ENCODE data around the gene ORC1.

The ORC1 gene

DNA sequence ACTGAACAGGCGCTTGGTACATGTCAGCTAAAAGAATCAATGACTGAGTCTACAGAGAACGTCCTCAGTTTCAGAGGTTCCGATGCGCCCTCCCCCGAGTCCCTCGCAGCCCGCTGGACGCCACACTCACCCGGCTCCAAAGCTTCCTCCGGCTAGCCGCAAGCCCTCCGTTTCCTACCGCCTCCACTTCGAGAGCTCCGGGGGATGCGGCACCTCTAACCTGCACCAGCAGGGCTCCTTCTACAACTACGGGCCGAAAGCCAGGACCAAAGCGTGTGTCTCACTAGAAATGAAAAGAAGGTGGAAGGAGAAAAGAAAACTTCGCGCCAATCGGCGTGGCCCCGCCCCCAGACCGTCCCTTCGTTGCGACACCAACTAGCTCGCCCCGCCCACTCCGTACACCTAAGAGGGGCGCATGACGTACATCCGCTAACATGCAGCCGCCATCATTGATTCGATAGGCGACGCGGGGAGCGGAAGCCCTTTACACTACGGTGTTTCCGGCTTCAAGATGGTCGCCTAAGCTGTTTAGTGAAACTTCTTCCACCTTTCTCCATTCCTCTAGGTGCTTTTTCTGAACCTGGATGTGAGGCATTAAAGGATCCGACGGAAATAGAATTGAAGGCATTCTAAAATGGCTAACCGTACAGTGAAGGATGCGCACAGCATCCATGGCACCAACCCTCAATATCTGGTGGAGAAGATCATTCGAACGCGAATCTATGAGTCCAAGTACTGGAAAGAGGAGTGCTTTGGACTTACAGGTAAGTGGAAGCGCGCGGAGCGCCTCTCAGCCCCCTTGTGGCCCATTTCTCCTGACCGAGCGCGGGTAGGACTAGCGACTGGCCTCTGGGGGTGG, at the start of gene ORC1, which contains the start of gene PRPF38A:
ORC1 (minus strand) TSS at position 308 of the 859 bp plus-strand sequence. CDS start 2,200 bp downstream, outside the sequence.
PRPF38A (plus strand) TSS at position 487 of the 859 bp plus-strand sequence; CDS start at position 635, 148 bp downstream.
- DNase-seq (ENCODE audit: low read depth in 2 of 2), result peak; percentile 98 to 99

DNA sequence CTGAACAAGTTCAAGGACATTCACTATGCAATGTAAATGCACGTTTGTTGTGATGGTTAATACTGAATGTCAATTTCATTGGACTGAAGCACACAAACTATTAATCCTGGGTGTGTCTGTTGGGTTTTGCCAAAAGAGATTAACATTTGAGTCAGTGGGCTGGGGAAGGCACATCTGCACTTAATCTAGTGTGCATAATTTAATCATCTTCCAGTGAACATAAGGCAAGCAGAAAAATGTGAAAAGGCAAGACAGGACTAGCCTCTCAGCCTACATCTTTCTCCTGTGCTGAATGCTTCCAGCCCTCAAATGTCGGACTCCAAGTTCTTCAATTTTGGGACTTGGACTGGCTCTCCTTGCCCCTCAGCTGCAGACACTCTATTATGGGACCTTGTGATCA, 40.2 kb upstream of the ORC1 start:
- DNase-seq (ENCODE audit: low read depth in 2 of 2), result no peak

- DNase-seq (ENCODE audit: low read depth in 2 of 2), result no peak
Measured at GRCh38 chr1:52439976-52440375, 35.8 kb upstream of the ORC1 start.

DNA sequence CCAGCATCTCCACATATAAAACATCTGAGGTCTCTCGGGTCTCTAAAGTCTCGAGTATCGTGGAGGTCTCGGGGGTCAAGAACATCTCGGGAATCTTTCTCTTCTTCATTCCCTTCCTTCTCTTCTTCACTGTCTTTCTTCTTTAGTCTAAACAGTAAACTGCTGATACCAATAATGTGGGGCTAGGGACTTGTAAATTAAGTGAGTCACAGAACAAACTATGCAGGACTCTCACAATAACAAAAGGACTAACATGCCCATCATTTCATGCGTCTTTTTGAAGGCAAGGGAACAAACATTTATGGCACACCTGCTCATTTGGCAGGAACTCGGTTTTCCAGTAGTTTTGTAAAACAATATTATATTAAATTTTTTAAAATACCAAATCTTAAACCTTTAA, 32.6 kb upstream of the ORC1 start:
- no peak for DNase-seq (ENCODE audit: low read depth in 2 of 2)

DNA sequence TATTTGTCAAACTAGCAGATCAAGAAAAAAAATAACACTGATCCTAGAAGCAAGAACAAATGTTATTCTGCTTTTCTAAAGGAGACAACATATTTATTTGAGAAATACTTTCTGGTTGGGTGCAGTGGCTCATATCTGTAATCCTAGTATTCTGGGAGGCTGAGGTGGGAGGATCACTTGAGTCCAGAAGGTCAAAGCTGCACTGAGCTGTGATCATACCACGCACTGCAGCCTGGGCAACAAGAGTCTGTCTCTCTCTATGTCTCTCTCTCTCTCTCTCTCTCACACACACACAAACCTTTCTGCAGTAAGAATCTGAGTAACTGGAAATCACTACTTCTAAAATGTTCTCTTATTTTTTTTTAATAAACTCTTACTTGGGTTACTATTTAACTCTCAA, 31.4 kb upstream of the ORC1 start:
- DNase-seq (ENCODE audit: low read depth in 2 of 2), result no peak

DNA sequence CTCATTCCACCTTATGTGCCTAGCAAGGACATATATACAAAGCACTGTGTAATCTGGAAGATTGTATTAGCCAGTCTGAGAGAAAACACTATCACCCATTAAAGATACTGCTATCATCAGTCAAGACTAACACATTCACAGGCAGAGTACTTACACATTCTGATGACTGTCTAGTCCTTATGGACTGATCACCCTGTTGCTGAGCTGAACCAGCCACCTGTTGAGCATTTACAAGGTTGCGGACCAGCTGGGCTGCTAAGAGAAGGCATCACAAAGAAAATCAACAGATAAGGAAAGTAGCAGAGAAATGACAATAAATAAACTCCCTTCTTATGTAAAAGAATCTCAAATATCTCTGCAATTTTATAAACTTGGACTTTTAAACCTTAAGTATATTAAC, 31.0 kb upstream of the ORC1 start:
- DNase-seq (ENCODE audit: low read depth in 2 of 2), result no peak

DNA sequence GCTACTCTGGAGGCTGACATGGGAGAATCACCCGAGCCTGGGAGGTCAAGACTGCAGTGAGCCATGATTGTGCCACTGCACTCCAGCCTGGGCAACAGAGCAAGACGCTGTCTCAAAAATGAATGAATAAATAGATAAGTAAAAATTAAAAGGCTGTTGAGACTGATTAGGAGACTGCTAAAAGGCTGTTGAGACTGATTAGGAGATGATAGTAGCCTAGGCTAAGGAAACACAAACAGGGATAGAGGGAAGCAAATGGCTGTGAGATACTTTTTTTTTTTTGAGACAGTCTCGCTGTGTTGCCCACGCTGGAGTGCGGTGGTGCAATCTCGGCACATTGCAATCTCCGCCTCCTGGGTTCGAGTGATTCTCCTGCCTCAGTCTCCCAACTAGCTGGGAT, 28.6 kb upstream of the ORC1 start:
- DNase-seq (ENCODE audit: low read depth in 2 of 2), result no peak

GRCh38 chr1:52427152-52427551, 22.9 kb upstream of the ORC1 start:
- no peak for DNase-seq (ENCODE audit: low read depth in 2 of 2)

DNA sequence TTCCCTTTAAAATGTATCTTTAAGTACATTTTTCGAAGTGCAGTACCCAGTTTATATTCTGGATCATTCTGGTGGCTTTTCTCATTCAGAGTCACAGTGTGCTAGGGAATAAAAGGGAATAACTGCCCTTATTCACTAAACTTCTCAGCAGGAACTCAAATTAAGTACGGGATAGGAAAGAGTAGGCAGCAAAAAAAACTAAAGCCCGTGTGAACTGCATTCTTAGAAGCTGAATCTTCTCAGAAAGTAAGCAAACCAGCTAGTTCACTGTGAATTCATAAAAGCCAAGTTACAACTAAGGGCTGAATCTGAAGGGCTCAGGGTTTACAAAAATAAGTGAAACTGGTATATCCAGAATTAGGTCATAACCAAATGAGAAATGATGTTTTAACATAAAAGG, 22.1 kb upstream of the ORC1 start:
- DNase-seq (ENCODE audit: low read depth in 2 of 2), result no peak

- DNase-seq (ENCODE audit: low read depth in 2 of 2), result no peak
Measured at GRCh38 chr1:52424813-52425212, 20.6 kb upstream of the ORC1 start.

GRCh38 chr1:52424231-52424636, 20.0 kb upstream of the ORC1 start:
- no peak for DNase-seq (ENCODE audit: low read depth in 2 of 2)

DNA sequence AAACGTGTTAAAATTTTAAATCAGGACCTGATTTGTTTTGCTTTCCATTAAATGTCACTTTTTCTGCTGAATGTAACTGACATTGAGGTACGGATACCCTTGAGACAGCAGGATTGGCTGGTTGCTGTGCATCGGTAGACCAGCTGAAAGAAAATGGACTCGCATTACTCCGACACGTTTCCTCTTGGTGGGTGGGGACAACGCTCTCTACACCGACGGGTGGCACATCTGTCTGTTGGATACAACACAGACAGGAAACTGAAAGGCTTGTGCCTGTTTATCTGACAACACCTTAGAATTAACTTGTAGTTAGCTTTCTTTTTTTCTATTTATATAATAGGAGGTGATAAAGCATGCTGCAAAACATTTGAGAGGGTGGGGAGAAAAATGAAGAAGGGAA, 19.5 kb upstream of the ORC1 start:
- peak; percentile 22 to 37 for DNase-seq (ENCODE audit: low read depth in 2 of 2)

DNA sequence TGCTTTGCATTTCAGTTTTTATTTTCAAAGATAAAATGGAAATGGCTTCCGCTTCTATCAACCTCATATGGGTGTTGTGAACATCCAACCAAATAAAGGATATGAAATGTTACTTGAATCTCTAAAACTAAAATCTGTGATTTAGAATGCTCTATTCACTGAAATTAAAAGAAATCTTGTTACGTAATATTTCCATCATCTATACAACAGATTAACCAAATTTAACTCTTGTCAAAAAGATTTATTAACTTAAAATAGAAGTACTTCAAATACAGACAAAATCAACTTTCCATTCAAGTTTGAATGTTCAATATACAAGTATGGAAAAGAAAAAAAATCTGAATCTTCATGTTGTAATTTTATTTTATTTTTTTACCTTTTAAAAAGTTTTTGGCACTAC, 18.8 kb upstream of the ORC1 start:
- DNase-seq (ENCODE audit: low read depth in 2 of 2), result no peak

DNA sequence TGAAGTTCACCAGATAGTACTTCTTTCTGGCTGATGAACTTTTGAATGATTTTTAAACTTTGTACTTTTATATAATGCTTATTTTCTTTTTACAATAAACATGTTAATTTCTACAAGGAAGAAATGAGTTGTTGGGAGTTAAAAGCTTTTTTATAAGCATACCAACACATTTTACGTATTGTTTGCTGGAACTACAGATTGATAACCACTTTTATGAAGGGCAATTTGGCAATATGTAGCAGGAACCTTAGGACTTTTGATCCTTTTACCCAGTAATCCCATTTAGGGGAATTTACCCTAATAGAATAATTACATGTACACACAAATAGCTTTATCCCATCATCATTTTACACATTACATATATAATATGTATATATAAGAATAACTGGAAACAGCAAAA, 16.5 kb upstream of the ORC1 start:
- no peak for DNase-seq (ENCODE audit: low read depth in 2 of 2)

- DNase-seq (ENCODE audit: low read depth in 2 of 2), result no peak
Measured at GRCh38 chr1:52416811-52417210, 12.6 kb upstream of the ORC1 start.

- no peak for DNase-seq (ENCODE audit: low read depth in 2 of 2)
Measured at GRCh38 chr1:52414942-52415341, 10.7 kb upstream of the ORC1 start.

GRCh38 chr1:52413410-52413989, 9.3 kb upstream of the ORC1 start:
- no peak for DNase-seq (ENCODE audit: low read depth in 2 of 2)

GRCh38 chr1:52404975-52405338, 734 bp upstream of the ORC1 start:
- DNase-seq (ENCODE audit: low read depth in 2 of 2), result no peak

DNA sequence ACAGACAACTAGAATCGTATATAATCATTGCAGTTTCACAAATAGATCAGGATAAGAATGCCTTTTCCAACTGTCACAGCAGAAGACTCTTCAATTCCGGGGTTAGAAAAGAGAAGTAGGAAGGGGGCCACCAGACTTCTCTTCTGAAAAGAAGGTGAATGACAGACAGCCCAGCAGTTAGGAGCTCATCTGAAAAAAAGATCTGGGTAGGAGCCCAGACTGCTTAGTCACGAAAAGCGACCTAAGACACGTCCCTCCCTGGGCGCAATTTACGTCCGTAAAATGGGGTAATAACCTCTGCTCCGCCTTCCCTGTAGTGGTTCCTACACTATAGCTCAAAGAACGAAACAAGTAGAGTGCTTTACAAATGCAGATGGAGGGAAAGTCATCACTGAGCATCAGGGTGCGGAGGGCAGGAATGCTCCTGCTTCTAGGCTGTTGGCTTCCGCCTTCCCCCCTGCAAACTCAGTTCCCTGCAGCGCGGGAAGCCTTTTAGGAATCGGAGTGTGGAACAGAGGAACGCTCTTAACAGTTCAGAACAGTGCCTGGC, 582 bp downstream of the ORC1 start:
- DNase-seq (ENCODE audit: low read depth in 2 of 2), result peak; percentile 40 to 45

- DNase-seq (ENCODE audit: low read depth in 2 of 2), result no peak
Measured at GRCh38 chr1:52402860-52403240, 1.4 kb downstream of the ORC1 start.

- DNase-seq (ENCODE audit: low read depth in 2 of 2), result no peak
Measured at GRCh38 chr1:52400131-52400530, 4.1 kb downstream of the ORC1 start.

DNA sequence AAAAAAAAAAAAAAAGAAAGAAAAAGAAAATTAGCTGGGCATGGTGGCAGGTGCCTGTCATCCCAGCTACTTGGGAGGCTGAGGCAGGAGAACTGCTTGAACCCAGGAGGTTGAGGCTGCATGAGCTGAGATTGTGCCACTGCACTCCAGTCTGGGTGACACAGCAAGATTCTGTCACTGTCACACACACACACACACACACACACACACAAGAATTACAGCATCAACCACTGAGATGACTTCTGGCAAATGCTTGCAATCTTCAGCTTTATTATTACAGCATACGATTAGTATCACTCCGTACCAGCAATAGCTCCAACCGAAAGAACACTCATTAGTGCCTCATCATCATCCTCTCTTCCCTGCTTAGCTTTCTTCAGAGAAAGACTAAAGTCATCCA, 4.6 kb downstream of the ORC1 start:
- no peak for DNase-seq (ENCODE audit: low read depth in 2 of 2)

DNA sequence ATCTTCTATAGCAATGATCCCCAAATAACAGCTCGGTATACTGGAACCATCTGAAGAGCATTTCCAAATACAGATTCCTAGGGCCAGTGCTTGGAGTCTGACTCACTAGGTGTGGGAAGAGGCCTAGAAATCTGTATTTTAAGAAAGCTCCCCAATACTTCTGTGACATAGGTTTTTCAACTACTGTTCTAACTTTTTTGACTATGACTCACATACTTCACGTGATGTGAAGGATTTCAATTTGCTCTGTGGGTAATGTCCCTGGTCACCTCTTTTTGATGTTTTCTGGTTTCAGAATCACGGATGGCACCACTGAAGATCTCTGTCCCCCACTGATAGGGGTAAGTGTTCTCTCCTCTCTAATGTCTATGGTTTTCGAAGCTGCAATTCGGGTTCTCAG, 11.0 kb downstream of the ORC1 start:
- no peak for DNase-seq (ENCODE audit: low read depth in 2 of 2)
